Parathyroid adenoma (tissue), 2 donors: ENCODE measurements around the gene GBA2.

Experiments used
- H2AFZ ChIP-seq: fragments of 300-600 bp; sonication (generic); one replicate; pipeline ENCODE4 v1.7.0; 2017; ENCODE audit warnings: antibody characterized with exemption, mild to moderate bottlenecking
- H3K27ac ChIP-seq: fragments of 300-600 bp; sonication (generic); one replicate; pipeline ENCODE4 v1.7.0; 2017
- H3K27me3 ChIP-seq: fragments of 300-600 bp; sonication (generic); one replicate; pipeline ENCODE4 v1.7.0; 2017; ENCODE audit warnings: low read length; ENCODE audit not compliant: control insufficient read depth, insufficient read depth
- H3K36me3 ChIP-seq: fragments of 300-600 bp; sonication (generic); one replicate; pipeline ENCODE4 v1.7.0; 2017; ENCODE audit warnings: low read length; ENCODE audit not compliant: control insufficient read depth, insufficient read depth
- H3K4me1 ChIP-seq: fragments of 300-600 bp; sonication (generic); one replicate; pipeline ENCODE4 v1.7.0; 2017; ENCODE audit warnings: control low read depth
- H3K4me2 ChIP-seq: fragments of 300-600 bp; sonication (generic); one replicate; pipeline ENCODE4 v1.7.0; 2017; ENCODE audit warnings: low read length
- H3K4me3 ChIP-seq: fragments of 300-600 bp; sonication (generic); one replicate; pipeline ENCODE4 v1.7.0; 2017; ENCODE audit warnings: low read depth, low read length
- H3K79me2 ChIP-seq: fragments of 300-600 bp; sonication (generic); one replicate; pipeline ENCODE4 v1.7.0; 2017; ENCODE audit warnings: control low read depth
- H3K9ac ChIP-seq: fragments of 300-600 bp; sonication (generic); one replicate; pipeline ENCODE4 v1.7.0; 2017; ENCODE audit warnings: mild to moderate bottlenecking
- H3K9me3 ChIP-seq: fragments of 300-600 bp; sonication (generic); one replicate; pipeline ENCODE4 v1.7.0; 2017; ENCODE audit warnings: low read length; ENCODE audit not compliant: control insufficient read depth
- CTCF ChIP-seq: fragments of 300-600 bp; sonication (generic); IDR thresholded peaks from one replicate; pipeline ENCODE4 v1.7.0; 2017; ENCODE audit warnings: antibody characterized with exemption, mild to moderate bottlenecking
- donor health status: primary hyperparathyroidism.

The GBA2 gene

DNA sequence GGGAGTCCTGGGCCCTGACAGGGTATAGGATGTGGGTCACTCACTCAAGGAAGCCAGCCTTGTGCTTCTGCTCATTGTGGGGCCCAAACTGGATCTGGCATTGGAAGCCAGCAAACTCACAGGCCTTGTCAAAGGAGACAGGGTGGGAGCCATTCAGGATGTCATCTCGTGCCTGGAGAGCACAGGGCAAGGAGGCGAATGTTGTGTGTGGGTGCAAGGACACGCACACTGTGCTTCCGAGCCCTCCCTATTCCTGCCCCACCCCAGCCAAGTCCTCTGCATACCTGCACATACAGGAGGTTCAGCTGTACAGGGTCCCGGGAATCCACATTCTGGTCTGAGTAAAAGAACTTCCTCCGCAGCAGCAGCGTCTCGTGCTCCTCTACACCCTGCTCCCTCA is 25.1 kb downstream of the GBA2 start:
- no peak overlapping the region for H2AFZ ChIP-seq
- H3K4me1 ChIP-seq: peaks cover 10% of the 10 kb centered on the region
- no peaks in the 10 kb centered on the region for H3K27me3 ChIP-seq
- H3K4me2 ChIP-seq: no peak overlapping the region
- H3K27ac ChIP-seq: no peak overlapping the region
- H3K9me3 ChIP-seq: no peaks in the 10 kb centered on the region
- peaks cover 3% of the 10 kb centered on the region for H3K79me2 ChIP-seq
- no peak overlapping the region for H3K4me3 ChIP-seq
- TF ChIP-seq CTCF: no peak
- H3K36me3 ChIP-seq: no peaks in the 10 kb centered on the region
- no peak overlapping the region for H3K9ac ChIP-seq

DNA sequence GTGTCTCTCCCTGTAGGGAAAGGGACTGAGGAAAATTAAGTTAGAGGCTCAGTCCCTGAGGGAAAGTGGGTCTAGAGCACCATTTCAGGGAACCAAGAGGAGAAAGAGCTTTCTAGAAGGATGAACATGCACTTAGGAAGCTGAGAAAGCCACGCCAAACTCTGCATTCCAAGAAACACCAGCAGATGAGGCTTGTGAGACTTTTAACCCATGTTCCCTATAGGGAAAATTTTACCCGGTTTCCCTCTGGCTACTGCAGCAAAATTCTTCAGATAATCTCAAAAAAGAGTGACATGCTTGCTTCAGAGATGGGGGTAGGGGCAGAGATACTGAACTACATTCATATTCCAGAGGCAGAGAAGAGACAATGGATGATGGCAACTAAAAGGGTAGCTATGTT is 25.6 kb downstream of the GBA2 start:
- no peaks in the 10 kb centered on the region for H3K36me3 ChIP-seq

GRCh38 chr9:35719546-35719945 is 29.5 kb downstream of the GBA2 start:
- H3K9ac ChIP-seq: no peak overlapping the region
- no peaks in the 10 kb centered on the region for H3K4me1 ChIP-seq
- H3K4me2 ChIP-seq: no peak overlapping the region
- no peaks in the 10 kb centered on the region for H3K36me3 ChIP-seq
- no peak overlapping the region for H2AFZ ChIP-seq
- H3K27me3 ChIP-seq: no peaks in the 10 kb centered on the region
- H3K9me3 ChIP-seq: no peaks in the 10 kb centered on the region
- H3K27ac ChIP-seq: no peak overlapping the region
- no peak for TF ChIP-seq CTCF
- no peaks in the 10 kb centered on the region for H3K79me2 ChIP-seq
- no peak overlapping the region for H3K4me3 ChIP-seq

More for the DNA sequence above, 25.6 kb downstream of the GBA2 start:
- Histone ChIP-seq H3K9ac (no peak overlapping the region), H3K4me1 (peaks cover 5% of the 10 kb centered on the region), H3K4me2 (no peak overlapping the region), H3K27ac (no peak overlapping the region), H2AFZ (no peak overlapping the region), H3K79me2 (no peaks in the 10 kb centered on the region), H3K9me3 (no peaks in the 10 kb centered on the region), H3K27me3 (no peaks in the 10 kb centered on the region), H3K4me3 (no peak overlapping the region)
- no peak for TF ChIP-seq CTCF

DNA sequence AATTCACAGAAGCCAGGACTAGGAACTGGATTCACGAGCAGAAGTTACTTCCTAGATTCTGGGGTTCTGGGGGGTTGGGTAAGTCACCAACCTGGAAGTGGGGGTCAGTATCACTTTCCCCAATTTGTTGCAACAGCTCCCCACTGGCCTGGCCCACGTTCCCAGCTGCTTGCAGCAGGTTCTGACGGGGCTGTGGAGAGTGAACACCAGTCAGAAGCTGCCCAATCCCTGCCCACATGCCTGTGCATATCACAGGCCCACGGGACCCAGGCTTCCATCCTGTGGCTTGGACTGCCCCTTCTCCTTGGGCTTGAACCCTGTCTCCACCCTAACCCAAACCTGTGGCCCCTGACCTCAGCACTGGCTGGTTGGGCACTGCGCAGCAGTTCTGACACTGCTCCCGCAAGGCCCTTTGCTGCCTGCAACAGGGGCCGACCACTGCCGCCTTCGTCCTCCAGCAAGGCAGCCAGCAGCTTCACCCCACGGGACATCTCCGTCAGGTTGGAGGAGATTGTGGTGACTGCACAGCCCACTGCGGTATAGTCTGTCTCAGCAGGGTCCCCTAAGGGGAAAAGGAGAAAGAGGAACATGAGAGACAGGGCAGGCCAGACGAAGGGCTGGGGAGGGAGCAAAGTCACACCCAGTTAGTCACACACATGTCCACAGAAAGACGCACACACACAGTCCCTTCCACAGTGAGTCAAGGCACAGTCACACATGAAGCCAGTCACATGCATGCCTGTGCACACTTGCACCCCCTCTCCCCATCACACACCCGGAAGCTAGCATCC is 30.1 kb downstream of the GBA2 start:
- no peaks in the 10 kb centered on the region for H3K36me3 ChIP-seq

More for the DNA sequence above, 30.1 kb downstream of the GBA2 start:
- no peak for TF ChIP-seq CTCF
- H3K9ac ChIP-seq: no peak overlapping the region
- H2AFZ ChIP-seq: no peak overlapping the region
- H3K27ac ChIP-seq: no peak overlapping the region
- no peak overlapping the region for H3K4me2 ChIP-seq
- H3K4me3 ChIP-seq: no peak overlapping the region
- H3K9me3 ChIP-seq: no peaks in the 10 kb centered on the region
- no peaks in the 10 kb centered on the region for H3K4me1 ChIP-seq
- no peaks in the 10 kb centered on the region for H3K79me2 ChIP-seq
- H3K27me3 ChIP-seq: no peaks in the 10 kb centered on the region
